GM23338 (cell line): ENCODE results near the gene SRGAP3. TPM values are rescaled to one million over a fixed set of nuclear protein-coding genes. Genes with fewer than 3 reads are reported as not detected.

ENCODE experiments used
- ATAC-seq: fragments of 200-7000 bp; cut with Tn5 transposase; 3 replicates; pipeline ENCODE4 v1.9.1; 2020
- DNase-seq: peaks from one replicate; pipeline ENCODE4 v3.0.0-alpha.2; 2015; ENCODE audit warnings: low spot score
- H2AFZ ChIP-seq: fragments of 200-600 bp; sonication (generic); 2 replicates; pipeline ENCODE4 v1.8.0; 2016; ENCODE audit warnings: antibody characterized with exemption, mild to moderate bottlenecking, moderate library complexity
- H3F3A ChIP-seq: fragments of 200-600 bp; sonication (generic); replicated peaks from 2 replicates; pipeline ENCODE4 v1.8.0; 2017; ENCODE audit warnings: antibody characterized with exemption, mixed run types, low read depth
- H3K27ac ChIP-seq: fragments of 200-600 bp; sonication (generic); 2 replicates; pipeline ENCODE4 v1.6.1; 2016; ENCODE audit warnings: low read depth
- H3K27me3 ChIP-seq: fragments of 200-600 bp; sonication (generic); 2 replicates; pipeline ENCODE4 v1.8.0; 2016; ENCODE audit warnings: mild to moderate bottlenecking, mixed run types, moderate library complexity; ENCODE audit not compliant: insufficient read depth
- H3K36me3 ChIP-seq: fragments of 200-600 bp; sonication (generic); 2 replicates; pipeline ENCODE4 v1.8.0; 2016; ENCODE audit warnings: mild to moderate bottlenecking; ENCODE audit not compliant: insufficient read depth
- H3K4me1 ChIP-seq: fragments of 200-600 bp; sonication (generic); 2 replicates; pipeline ENCODE4 v1.8.0; 2016; ENCODE audit warnings: mild to moderate bottlenecking, moderate library complexity; ENCODE audit not compliant: insufficient read depth
- H3K4me2 ChIP-seq: fragments of 200-600 bp; sonication (generic); 2 replicates; pipeline ENCODE4 v1.7.1; 2017; ENCODE audit warnings: mixed run types
- H3K4me3 ChIP-seq: fragments of 200-600 bp; sonication (generic); 2 replicates; pipeline ENCODE4 v1.6.1; 2016; ENCODE audit warnings: mixed run types
- H3K79me2 ChIP-seq: fragments of 200-600 bp; sonication (generic); replicated peaks from 2 replicates; pipeline ENCODE4 v1.8.0; 2017; ENCODE audit warnings: mild to moderate bottlenecking; ENCODE audit not compliant: insufficient read depth
- H3K9me2 ChIP-seq: fragments of 200-600 bp; sonication (generic); 2 replicates; pipeline ENCODE4 v1.8.0; 2017; ENCODE audit not compliant: insufficient read depth
- H4K20me1 ChIP-seq: fragments of 200-600 bp; sonication (generic); replicated peaks from 2 replicates; pipeline ENCODE4 v1.8.0; 2017; ENCODE audit warnings: mild to moderate bottlenecking; ENCODE audit not compliant: insufficient read depth
- H3K27ac Mint-ChIP-seq: 2 replicates; pipeline ENCODE4 v1.8.0; 2020; ENCODE audit warnings: inconsistent platforms, mild to moderate bottlenecking, moderate library complexity, mixed read lengths
- H3K27me3 Mint-ChIP-seq: 3 replicates; pipeline ENCODE4 v1.8.0; 2022; ENCODE audit warnings: low read depth, mild to moderate bottlenecking, moderate library complexity, mixed read lengths, inconsistent platforms; ENCODE audit not compliant: insufficient read depth, poor library complexity
- H3K36me3 Mint-ChIP-seq: 3 replicates; pipeline ENCODE4 v1.8.0; 2021; ENCODE audit warnings: low read depth, mild to moderate bottlenecking, inconsistent platforms, moderate library complexity, mixed read lengths
- H3K4me1 Mint-ChIP-seq: 3 replicates; pipeline ENCODE4 v1.8.0; 2020; ENCODE audit warnings: mild to moderate bottlenecking, inconsistent platforms, mixed read lengths
- H3K4me3 Mint-ChIP-seq: 3 replicates; pipeline ENCODE4 v1.8.0; 2021; ENCODE audit warnings: moderate library complexity, mild to moderate bottlenecking, inconsistent platforms, mixed read lengths
- H3K9me3 Mint-ChIP-seq: 3 replicates; pipeline ENCODE4 v1.8.0; 2020; ENCODE audit warnings: moderate library complexity, mild to moderate bottlenecking, inconsistent platforms, mixed read lengths
- CREB1 ChIP-seq: fragments of 250-450 bp; sonication (Bioruptor Pico); IDR thresholded peaks from 2 replicates; pipeline ENCODE4 v1.5.0; 2020; ENCODE audit warnings: low read depth, mild to moderate bottlenecking, moderate library complexity
- EZH2 ChIP-seq: fragments of 200-600 bp; sonication (generic); IDR thresholded peaks from one replicate; pipeline ENCODE4 v1.8.0; 2017; ENCODE audit warnings: antibody characterized with exemption, mild to moderate bottlenecking, low read depth; ENCODE audit not compliant: unreplicated experiment
- EZH2phosphoT487 ChIP-seq: fragments of 200-600 bp; sonication (generic); IDR thresholded peaks from one replicate; pipeline ENCODE4 v1.8.1; 2018; ENCODE audit warnings: antibody characterized with exemption; ENCODE audit not compliant: unreplicated experiment
- JUNB ChIP-seq: IDR thresholded peaks from one replicate; pipeline ENCODE4 v1.6.1; 2016; ENCODE audit warnings: antibody characterized with exemption; ENCODE audit not compliant: unreplicated experiment
- NANOG ChIP-seq: IDR thresholded peaks from 2 replicates; pipeline ENCODE4 v1.6.1; 2016; ENCODE audit warnings: antibody characterized with exemption, borderline replicate concordance
- STAT1 ChIP-seq: IDR thresholded peaks from one replicate; pipeline ENCODE4 v1.6.1; 2016; ENCODE audit warnings: antibody characterized with exemption; ENCODE audit not compliant: unreplicated experiment
- ZNF114 ChIP-seq: fragments of 250-450 bp; sonication (Bioruptor Pico); IDR thresholded peaks from 2 replicates; pipeline ENCODE4 v1.5.0; 2020; ENCODE audit warnings: mild to moderate bottlenecking, moderate library complexity
- ZNF331 ChIP-seq: fragments of 250-450 bp; sonication (Bioruptor Pico); IDR thresholded peaks from 2 replicates; pipeline ENCODE4 v1.5.0; 2020; ENCODE audit warnings: low read depth, mild to moderate bottlenecking, moderate library complexity
- polyA plus RNA-seq: library from polyadenylated mRNA; unstranded; fragments of >200 nt; fragmentation: Nextera tagmentation; extraction: Ambion mirVana; gene quantifications from 2 replicates; pipeline ENCODE4 v1.2.1, GENCODE V29; 2016
- total RNA-seq: library from RNA; depleted of rRNA; stranded (reverse); fragments of >200 nt; shearing (Covaris generic); gene quantifications from 2 replicates; pipeline ENCODE4 v1.2.3, GENCODE V29; 2014
- TF ChIP-seq, protein P1 (sequence below): IDR thresholded peaks from 2 replicates; pipeline ENCODE4 v1.6.1; 2016; ENCODE audit warnings: antibody characterized with exemption
- TF ChIP-seq, protein P2 (sequence below), 2 experiments: fragments of 200-600 bp in 1 of 2; sonication (generic) in 1 of 2; conservative IDR thresholded peaks; 2 replicates each; pipeline versions ENCODE4 v1.5.1 to v1.6.1; 2016 to 2017; ENCODE audit warnings: antibody characterized with exemption in 2 of 2, low read depth in 2 of 2, mild to moderate bottlenecking in 2 of 2, moderate library complexity in 1 of 2
- TF ChIP-seq, protein P3 (sequence below): IDR thresholded peaks from one replicate; pipeline ENCODE4 v1.6.1; 2018; ENCODE audit warnings: antibody characterized with exemption; ENCODE audit not compliant: unreplicated experiment
- TF ChIP-seq, protein P4 (sequence below): fragments of 250-450 bp; sonication (Bioruptor Pico); IDR thresholded peaks from 2 replicates; pipeline ENCODE4 v1.5.0; 2020; ENCODE audit warnings: mild to moderate bottlenecking, moderate library complexity

The SRGAP3 gene
- total and polyA plus RNA-seq, 2 experiments from 2014 or later, result 6.4 to 9.4 TPM

GRCh38 chr3:9007213-9007612 is 242.2 kb downstream of the SRGAP3 start (continued):
- TF ChIP-seq, protein P1, sequence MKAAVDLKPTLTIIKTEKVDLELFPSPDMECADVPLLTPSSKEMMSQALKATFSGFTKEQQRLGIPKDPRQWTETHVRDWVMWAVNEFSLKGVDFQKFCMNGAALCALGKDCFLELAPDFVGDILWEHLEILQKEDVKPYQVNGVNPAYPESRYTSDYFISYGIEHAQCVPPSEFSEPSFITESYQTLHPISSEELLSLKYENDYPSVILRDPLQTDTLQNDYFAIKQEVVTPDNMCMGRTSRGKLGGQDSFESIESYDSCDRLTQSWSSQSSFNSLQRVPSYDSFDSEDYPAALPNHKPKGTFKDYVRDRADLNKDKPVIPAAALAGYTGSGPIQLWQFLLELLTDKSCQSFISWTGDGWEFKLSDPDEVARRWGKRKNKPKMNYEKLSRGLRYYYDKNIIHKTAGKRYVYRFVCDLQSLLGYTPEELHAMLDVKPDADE, result no peak
- TF ChIP-seq CREB1, result no peak

GRCh38 chr3:9000041-9000440 is 249.4 kb downstream of the SRGAP3 start:
- H3K27me3 ChIP-seq, result no peaks in the 10 kb centered on the region
- H3K27ac ChIP-seq, result no peak overlapping the region
- H3F3A ChIP-seq, result no peaks in the 10 kb centered on the region
- H3K9me3 Mint-ChIP-seq, result no peaks in the 10 kb centered on the region
- H3K4me2 ChIP-seq, result no peak overlapping the region
- H3K27me3 Mint-ChIP-seq, result peaks cover 3% of the 10 kb centered on the region
- H3K36me3 ChIP-seq, result no peaks in the 10 kb centered on the region
- no peaks in the 10 kb centered on the region for H3K36me3 Mint-ChIP-seq
- ATAC-seq (no peak), DNase-seq (no peak)
- no peaks in the 10 kb centered on the region for H3K4me1 ChIP-seq
- no peak overlapping the region for H3K27ac Mint-ChIP-seq
- no peaks in the 10 kb centered on the region for H3K79me2 ChIP-seq
- H3K4me1 Mint-ChIP-seq, result peaks cover 6% of the 10 kb centered on the region; the same call in 2 of the 3 replicates
- H2AFZ ChIP-seq, result no peak overlapping the region
- H3K4me3 ChIP-seq, result no peak overlapping the region
- no peaks in the 10 kb centered on the region for H4K20me1 ChIP-seq
- H3K4me3 Mint-ChIP-seq, result no peak overlapping the region
- H3K9me2 ChIP-seq, result no peaks in the 10 kb centered on the region
- TF ChIP-seq EZH2 (no peak), ZNF114 (CRISPR knock-in tag) (no peak), JUNB (no peak), ZNF331 (no peak), STAT1 (no peak), CREB1 (no peak), NANOG (no peak), EZH2phosphoT487 (no peak)
- TF ChIP-seq, protein P2, sequence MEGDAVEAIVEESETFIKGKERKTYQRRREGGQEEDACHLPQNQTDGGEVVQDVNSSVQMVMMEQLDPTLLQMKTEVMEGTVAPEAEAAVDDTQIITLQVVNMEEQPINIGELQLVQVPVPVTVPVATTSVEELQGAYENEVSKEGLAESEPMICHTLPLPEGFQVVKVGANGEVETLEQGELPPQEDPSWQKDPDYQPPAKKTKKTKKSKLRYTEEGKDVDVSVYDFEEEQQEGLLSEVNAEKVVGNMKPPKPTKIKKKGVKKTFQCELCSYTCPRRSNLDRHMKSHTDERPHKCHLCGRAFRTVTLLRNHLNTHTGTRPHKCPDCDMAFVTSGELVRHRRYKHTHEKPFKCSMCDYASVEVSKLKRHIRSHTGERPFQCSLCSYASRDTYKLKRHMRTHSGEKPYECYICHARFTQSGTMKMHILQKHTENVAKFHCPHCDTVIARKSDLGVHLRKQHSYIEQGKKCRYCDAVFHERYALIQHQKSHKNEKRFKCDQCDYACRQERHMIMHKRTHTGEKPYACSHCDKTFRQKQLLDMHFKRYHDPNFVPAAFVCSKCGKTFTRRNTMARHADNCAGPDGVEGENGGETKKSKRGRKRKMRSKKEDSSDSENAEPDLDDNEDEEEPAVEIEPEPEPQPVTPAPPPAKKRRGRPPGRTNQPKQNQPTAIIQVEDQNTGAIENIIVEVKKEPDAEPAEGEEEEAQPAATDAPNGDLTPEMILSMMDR (conservative IDR thresholded peaks at IDR 0.05; ENCODE audit: low read depth in 2 of 2), result no peak
- TF ChIP-seq, protein P3, sequence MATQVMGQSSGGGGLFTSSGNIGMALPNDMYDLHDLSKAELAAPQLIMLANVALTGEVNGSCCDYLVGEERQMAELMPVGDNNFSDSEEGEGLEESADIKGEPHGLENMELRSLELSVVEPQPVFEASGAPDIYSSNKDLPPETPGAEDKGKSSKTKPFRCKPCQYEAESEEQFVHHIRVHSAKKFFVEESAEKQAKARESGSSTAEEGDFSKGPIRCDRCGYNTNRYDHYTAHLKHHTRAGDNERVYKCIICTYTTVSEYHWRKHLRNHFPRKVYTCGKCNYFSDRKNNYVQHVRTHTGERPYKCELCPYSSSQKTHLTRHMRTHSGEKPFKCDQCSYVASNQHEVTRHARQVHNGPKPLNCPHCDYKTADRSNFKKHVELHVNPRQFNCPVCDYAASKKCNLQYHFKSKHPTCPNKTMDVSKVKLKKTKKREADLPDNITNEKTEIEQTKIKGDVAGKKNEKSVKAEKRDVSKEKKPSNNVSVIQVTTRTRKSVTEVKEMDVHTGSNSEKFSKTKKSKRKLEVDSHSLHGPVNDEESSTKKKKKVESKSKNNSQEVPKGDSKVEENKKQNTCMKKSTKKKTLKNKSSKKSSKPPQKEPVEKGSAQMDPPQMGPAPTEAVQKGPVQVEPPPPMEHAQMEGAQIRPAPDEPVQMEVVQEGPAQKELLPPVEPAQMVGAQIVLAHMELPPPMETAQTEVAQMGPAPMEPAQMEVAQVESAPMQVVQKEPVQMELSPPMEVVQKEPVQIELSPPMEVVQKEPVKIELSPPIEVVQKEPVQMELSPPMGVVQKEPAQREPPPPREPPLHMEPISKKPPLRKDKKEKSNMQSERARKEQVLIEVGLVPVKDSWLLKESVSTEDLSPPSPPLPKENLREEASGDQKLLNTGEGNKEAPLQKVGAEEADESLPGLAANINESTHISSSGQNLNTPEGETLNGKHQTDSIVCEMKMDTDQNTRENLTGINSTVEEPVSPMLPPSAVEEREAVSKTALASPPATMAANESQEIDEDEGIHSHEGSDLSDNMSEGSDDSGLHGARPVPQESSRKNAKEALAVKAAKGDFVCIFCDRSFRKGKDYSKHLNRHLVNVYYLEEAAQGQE, result no peak
- TF ChIP-seq, protein P1, result no peak
- TF ChIP-seq, protein P4, sequence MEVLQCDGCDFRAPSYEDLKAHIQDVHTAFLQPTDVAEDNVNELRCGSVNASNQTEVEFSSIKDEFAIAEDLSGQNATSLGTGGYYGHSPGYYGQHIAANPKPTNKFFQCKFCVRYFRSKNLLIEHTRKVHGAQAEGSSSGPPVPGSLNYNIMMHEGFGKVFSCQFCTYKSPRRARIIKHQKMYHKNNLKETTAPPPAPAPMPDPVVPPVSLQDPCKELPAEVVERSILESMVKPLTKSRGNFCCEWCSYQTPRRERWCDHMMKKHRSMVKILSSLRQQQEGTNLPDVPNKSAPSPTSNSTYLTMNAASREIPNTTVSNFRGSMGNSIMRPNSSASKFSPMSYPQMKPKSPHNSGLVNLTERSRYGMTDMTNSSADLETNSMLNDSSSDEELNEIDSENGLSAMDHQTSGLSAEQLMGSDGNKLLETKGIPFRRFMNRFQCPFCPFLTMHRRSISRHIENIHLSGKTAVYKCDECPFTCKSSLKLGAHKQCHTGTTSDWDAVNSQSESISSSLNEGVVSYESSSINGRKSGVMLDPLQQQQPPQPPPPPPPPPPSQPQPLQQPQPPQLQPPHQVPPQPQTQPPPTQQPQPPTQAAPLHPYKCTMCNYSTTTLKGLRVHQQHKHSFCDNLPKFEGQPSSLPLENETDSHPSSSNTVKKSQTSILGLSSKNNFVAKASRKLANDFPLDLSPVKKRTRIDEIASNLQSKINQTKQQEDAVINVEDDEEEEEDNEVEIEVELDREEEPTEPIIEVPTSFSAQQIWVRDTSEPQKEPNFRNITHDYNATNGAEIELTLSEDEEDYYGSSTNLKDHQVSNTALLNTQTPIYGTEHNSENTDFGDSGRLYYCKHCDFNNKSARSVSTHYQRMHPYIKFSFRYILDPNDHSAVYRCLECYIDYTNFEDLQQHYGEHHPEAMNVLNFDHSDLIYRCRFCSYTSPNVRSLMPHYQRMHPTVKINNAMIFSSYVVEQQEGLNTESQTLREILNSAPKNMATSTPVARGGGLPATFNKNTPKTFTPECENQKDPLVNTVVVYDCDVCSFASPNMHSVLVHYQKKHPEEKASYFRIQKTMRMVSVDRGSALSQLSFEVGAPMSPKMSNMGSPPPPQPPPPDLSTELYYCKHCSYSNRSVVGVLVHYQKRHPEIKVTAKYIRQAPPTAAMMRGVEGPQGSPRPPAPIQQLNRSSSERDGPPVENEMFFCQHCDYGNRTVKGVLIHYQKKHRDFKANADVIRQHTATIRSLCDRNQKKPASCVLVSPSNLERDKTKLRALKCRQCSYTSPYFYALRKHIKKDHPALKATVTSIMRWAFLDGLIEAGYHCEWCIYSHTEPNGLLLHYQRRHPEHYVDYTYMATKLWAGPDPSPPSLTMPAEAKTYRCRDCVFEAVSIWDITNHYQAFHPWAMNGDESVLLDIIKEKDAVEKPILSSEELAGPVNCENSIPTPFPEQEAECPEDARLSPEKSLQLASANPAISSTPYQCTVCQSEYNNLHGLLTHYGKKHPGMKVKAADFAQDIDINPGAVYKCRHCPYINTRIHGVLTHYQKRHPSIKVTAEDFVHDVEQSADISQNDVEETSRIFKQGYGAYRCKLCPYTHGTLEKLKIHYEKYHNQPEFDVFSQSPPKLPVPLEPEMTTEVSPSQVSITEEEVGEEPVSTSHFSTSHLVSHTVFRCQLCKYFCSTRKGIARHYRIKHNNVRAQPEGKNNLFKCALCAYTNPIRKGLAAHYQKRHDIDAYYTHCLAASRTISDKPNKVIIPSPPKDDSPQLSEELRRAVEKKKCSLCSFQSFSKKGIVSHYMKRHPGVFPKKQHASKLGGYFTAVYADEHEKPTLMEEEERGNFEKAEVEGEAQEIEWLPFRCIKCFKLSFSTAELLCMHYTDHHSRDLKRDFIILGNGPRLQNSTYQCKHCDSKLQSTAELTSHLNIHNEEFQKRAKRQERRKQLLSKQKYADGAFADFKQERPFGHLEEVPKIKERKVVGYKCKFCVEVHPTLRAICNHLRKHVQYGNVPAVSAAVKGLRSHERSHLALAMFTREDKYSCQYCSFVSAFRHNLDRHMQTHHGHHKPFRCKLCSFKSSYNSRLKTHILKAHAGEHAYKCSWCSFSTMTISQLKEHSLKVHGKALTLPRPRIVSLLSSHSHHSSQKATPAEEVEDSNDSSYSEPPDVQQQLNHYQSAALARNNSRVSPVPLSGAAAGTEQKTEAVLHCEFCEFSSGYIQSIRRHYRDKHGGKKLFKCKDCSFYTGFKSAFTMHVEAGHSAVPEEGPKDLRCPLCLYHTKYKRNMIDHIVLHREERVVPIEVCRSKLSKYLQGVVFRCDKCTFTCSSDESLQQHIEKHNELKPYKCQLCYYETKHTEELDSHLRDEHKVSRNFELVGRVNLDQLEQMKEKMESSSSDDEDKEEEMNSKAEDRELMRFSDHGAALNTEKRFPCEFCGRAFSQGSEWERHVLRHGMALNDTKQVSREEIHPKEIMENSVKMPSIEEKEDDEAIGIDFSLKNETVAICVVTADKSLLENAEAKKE, result no peak
